Measurements from ENCODE around the gene DCST1.
A peak's percentile ranks its signal among the peaks of the same experiment; 100 is the strongest.

Gene DCST1

DNA sequence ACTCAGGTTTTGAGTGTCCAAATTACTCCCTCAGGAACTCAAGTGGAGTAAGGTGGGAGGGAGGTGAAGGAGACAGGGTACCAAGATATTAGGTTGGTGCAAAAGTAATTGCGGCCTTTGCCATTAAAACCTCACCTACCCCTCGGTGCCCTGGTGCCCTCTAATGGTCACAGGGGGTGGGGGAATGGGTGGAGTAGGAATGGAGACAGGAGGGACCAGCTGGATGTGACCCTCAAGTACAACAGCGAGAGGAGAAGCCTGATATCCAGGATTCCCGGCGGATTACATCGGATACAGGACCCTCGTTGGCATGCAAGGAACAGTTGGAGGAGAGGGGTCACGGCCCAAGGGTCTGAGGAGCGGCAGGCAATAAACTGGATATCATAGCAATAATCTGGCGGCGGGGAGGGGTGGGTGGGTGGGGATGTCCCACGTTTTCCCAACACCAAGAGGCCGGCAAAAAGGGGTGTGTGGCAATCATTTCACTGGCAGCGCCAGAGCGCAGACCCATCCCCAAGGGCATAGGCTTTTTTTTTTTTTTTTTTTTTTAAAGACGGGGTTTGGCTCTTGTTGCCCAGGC lies 35.3 kb upstream of the DCST1 start:
- DNase-seq, result no peak
- no peak for TF ChIP-seq GATA1 (IDR thresholded peaks at IDR 0.05; ENCODE audit: low read depth, low read length)
- no peak for TF ChIP-seq POLR2A (IDR thresholded peaks at IDR 0.05; ENCODE audit: low read length)

DNA sequence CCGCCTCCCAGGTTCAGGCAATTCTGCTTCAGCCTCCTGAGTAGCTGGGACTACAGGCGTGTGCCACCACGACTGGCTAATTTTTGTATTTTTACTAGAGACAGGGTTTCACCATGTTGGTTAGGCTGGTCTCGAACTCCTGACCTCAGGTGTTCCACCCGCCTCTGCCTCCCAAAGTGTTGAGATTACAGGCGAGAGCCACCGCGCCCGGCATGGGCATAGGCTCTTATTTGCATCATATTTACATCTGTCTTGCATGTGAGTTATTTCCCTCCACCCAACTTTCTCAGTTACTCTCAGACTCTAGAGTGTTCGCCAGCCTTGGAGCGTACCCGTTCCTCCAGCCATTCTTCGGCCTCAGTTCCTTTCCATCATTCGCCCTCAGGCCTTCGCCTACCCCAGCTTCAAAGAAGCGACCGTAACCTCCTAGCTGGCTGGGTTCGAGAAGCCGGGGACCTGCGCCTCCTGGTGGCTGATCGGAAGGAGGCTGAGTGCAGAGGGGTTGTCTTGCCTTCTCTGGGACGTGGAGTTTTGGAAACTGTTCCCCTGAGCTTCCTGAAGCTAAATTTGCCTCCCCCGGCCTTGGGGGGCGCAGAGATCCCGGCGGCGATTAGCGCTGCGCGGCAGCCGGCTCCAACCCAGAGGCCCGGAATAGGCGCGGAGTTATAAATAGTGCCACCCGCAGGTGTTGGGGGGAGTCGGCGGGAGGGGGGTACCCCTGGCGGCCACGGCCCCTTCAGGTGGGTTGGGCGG lies 34.6 kb upstream of the DCST1 start:
- peak; percentile 82 to 86 for DNase-seq

DNA sequence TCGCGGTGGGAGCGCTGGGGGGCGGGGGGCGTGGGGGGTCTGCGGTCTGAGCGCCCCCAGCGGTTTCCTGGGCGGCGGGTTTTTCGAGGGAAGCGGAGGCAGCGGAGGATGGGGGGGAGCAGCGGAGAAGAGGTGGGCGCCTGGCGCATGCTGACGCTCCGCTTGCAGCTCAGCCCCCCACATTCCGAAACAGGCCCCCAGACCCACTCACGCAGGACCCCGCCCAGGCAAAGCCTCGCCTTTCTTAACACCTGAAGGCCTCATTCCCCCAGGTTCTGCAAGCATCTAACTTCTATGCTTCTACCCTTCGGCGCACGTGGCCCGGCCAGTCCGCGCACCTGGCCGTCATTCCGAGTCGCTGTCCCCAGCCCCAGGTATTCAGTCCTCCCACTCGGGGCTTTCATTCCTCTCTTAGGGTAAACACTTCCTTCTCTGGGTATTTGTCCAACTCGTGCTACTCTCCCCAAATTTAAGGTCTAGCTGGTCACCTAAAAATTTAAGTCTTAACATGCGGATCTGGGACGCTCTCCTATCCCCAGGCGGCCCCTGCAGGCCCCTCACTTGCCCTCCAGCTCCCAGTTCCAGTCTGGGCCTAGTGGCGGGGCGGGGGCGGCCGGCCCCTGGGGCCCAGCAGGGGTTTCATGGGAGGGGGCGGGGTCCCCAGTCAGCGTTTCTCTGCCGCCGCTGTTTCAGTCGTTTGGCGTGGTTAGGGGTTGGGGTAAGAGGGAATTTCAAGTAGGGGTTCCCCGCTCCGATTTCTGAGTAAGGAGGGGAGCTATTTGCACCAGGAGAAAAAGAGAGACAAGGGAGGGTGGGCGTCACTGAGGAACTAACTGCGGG lies 33.8 kb upstream of the DCST1 start:
- TF ChIP-seq GATA1 (IDR thresholded peaks at IDR 0.05; ENCODE audit: low read depth, low read length) (no peak), POLR2A (IDR thresholded peaks at IDR 0.05; ENCODE audit: low read length) (no peak)
- peak; percentile 65 to 73 for DNase-seq

More for the DNA sequence above, 34.6 kb upstream of the DCST1 start:
- TF ChIP-seq POLR2A (IDR thresholded peaks at IDR 0.05; ENCODE audit: low read length) (no peak), GATA1 (IDR thresholded peaks at IDR 0.05; ENCODE audit: low read depth, low read length) (no peak)

DNA sequence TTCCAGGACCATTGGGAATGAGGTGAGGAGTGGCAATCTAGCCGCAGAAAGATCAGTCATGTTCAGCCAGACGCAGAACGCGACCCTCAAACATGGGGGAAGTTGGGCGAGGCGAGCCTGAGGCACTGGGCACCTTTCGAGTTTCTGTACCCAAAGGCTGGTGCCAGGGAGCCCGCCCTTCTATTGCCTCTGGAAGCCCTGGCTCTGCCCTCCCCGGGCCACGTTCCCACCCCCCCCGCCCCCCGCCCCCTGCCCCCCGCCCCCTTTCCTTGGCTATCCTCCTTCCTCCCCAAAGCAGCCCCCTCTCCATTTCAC lies 33.3 kb upstream of the DCST1 start:
- no peak for DNase-seq
- TF ChIP-seq POLR2A (IDR thresholded peaks at IDR 0.05; ENCODE audit: low read length) (no peak), GATA1 (IDR thresholded peaks at IDR 0.05; ENCODE audit: low read depth, low read length) (no peak)

DNA sequence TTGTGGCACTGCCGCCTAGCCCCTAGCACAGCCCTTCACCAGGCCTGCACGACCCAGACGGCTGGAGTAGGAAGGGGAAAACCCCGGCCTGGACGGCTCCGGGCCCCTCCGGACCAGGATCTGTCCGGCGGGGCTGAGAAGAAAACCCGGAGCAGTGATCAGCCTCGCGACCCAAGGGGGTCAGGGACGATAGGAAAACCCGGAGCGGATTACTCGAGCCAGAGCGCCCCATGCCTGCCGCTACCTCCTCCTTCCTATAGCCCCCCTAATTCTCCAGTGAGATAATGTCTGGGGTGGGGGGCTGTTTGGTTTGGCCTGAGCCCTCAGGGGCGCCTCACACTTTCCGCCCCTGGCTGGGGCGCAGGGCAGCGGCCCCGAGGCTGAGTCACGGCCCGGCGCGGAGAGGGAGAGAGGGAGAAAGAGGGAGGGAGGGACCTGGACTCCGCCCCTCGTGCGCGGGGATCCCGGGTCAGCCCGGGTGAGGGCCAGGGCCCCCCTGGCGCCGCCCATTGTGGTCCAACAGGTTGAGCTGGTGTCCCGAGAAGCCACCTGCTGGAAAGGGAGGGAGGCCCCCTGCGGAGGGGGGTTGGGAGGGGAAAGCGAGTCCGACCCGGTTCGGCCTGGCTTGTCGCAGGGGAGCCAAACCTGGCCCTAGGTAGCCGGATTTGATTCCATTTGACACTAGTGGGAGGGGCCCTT lies 32.7 kb upstream of the DCST1 start:
- TF ChIP-seq GATA1 (IDR thresholded peaks at IDR 0.05; ENCODE audit: low read depth, low read length), result no peak
- peak; percentile 68 for TF ChIP-seq POLR2A (IDR thresholded peaks at IDR 0.05; ENCODE audit: low read length)

DNA sequence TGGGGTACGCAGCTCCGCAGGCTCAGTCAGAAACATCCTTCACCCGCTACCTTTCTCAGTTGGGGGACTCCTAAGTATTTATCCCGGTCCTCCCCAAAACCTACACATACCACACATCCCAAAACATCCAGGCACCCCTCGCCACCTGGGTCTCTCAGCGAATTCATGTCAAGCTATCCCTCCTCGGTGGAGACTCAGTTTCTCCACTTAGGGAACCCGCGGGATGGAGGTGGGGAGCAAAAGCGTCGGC lies 32.3 kb upstream of the DCST1 start:
- TF ChIP-seq GATA1 (IDR thresholded peaks at IDR 0.05; ENCODE audit: low read depth, low read length) (no peak), POLR2A (IDR thresholded peaks at IDR 0.05; ENCODE audit: low read length) (no peak)
- no peak for DNase-seq

More for the DNA sequence above, 32.7 kb upstream of the DCST1 start:
- DNase-seq, result peak; percentile 89 to 91

DNA sequence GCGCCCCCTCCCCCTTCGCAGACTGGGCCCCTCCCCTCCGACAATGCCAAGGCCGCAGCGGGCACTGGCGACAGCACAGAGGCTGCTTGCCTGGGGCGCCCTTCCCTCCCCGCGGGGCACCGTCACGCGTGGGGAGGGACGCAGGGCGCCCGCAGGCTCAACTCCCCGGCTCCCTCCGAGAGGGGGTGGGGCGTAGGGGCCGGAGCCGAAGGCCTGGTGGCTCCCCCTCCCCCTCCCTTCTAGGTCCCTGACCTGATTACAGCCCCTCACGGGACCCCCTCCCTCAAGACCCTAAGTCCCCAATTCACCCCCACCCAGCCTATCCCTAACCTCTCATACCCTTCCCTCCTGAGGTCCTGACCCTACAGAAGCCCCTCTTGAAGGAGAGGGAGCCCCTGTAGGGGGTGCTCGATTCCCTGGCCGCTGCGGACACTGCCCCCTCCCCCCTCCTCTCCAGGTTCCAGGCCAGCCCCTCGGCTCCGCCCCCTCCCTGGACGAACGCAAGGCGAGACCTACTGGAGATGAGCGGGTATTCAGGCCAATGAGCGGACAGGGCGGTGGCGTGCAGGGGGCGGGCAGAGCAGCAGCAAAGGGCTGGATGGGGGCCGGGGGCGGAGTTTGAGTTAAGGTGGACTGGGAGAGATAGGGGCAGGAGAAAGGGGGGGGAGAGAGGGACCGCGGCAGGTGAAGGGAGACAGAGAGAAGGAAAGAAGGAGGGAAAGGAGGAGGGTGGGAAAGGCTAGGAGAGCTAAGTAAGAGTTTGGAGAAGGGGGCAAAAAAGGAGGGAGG lies 31.8 kb upstream of the DCST1 start:
- no peak for TF ChIP-seq GATA1 (IDR thresholded peaks at IDR 0.05; ENCODE audit: low read depth, low read length)
- no peak for TF ChIP-seq POLR2A (IDR thresholded peaks at IDR 0.05; ENCODE audit: low read length)
- peak; percentile 99 for DNase-seq

DNA sequence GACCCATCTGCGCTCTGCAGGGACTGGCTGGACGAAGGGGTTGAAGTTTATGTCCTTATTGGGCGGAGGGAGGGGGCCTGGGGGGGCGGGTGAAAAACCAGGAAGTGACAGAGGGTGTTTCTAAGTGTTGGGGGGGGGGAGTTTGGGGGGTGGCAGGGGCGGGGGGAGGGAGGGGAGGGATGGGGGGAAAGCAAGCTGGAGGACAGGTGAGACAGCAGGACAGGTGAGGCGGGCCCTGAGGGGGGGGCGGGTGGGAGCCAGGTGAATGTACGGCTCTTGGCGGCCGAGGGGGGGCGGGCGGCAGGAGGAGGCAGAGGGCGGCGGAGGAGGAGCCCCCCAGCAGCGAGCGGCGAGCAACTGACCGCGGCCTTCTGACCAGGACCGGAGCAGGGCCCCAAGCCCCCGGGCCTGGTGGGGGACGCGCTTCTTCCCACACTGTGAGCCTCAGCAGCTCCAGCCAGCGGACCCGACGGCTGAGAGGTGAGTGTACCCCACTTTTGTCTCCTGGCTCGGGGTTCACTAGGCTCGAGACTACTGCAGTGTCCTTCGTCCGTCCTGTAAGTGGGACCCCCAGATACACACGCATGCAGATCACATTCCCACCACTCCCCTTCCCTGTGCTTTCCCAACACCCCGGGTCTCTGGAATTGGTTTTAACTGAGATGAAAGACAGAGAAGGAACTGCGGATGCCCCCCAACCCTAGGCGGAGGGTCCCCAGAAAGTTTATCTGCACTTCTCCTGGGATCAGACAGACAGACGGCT lies 31.0 kb upstream of the DCST1 start, which contains the start of gene ZBTB7B:
TSS of gene ZBTB7B (plus strand) at position 339 of the 763 bp plus-strand sequence. CDS start 11,859 bp downstream, outside the sequence.
- peak; percentile 67 to 75 for DNase-seq
- no peak for TF ChIP-seq GATA1 (IDR thresholded peaks at IDR 0.05; ENCODE audit: low read depth, low read length)
- TF ChIP-seq POLR2A (IDR thresholded peaks at IDR 0.05; ENCODE audit: low read length), result peak; percentile 37

DNA sequence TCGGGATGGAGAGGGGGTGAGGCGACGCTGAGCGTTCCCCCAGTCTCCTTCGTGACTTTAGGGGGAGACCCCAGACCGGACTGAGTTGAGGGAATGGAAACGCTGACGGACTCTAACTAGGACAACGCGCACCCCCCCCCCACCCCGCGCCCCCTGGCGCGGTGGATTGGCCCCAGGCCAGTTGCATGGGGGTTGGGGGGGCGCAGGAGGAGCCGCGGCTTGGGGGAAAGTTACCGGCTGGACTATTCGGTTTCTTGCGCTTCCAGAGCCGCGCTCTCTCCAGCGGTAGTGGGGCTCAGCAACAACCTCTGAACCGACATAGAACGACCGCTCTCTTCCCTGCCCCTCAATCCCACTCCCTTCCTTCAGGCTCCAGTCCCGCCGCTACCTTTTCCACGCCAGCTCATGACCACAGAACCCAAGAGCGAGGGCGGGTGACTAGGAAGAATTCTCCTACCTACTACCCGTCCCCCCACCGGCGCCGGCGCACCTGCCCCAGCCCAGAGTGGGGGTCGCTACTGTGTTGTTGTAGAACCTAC lies 30.3 kb upstream of the DCST1 start:
- TF ChIP-seq GATA1 (IDR thresholded peaks at IDR 0.05; ENCODE audit: low read depth, low read length) (no peak), POLR2A (IDR thresholded peaks at IDR 0.05; ENCODE audit: low read length) (peak; percentile 30)
- DNase-seq, result peak; percentile 49 to 67

DNA sequence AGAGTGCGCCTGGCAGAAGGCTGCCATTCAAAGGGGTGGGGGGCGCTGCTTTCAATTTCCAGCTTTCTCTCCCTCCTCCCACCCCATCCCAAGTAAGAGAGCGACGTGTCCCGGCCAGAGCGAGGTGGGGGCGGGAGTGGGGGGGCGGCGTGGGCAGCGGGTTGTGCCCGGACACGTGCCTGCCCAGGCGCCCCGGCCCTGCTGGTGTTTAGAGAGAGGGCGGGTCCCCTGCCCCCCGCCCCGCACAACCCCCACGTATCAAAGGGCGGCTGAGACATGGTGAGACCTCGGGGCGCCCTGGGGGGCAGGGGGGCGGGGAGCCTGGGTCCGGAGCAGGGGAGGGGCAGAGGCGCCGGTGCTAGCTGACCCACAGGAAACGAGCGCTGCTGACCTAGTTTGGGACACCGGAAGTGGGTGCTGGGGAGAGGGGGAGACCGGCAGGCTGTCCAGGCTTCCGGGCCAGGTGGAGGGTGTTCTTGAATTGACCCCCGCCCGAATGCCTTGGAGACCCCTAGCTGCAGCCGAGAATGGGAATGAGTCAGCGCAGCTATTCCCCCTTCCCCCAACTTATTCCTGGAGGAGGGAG lies 29.8 kb upstream of the DCST1 start:
- no peak for TF ChIP-seq POLR2A (IDR thresholded peaks at IDR 0.05; ENCODE audit: low read length)
- TF ChIP-seq GATA1 (IDR thresholded peaks at IDR 0.05; ENCODE audit: low read depth, low read length), result no peak
- peak; percentile 47 to 67 for DNase-seq

DNA sequence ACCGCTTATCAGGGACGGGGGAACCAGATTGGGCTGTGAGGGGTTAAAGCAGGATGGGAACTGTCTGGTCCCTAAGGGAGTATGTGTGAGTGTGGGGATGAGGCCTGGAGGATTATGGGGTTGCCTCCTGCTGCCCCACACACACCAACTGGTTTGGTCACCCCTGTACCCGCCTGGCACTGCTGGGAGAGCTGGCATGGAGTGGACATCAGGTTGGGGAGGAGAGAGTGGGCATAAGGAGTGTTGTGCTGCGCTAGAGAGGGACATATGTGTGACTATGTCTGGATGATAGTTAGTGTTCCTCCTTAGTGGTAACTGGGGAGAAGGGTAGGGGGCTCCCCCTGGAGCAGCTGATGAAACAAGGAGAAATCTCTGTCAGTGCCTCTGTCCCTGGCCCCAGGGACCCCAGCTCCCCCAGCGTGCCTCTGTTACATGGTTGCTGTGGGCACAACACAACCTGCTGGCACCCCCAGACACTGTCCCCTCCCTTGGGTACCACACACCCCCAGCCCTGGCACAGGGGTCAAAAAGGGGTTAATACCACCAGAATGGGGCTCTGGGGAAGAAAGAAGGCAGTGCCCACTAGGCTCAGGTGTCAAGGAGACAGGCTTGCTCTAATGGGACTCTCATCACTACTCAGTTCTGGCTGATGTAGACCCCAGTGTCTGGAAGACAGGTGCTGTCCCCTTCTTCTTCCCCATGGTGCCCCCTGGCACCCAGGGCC lies 29.1 kb upstream of the DCST1 start:
- TF ChIP-seq POLR2A (IDR thresholded peaks at IDR 0.05; ENCODE audit: low read length) (no peak), GATA1 (IDR thresholded peaks at IDR 0.05; ENCODE audit: low read depth, low read length) (no peak)
- peak in 1 of 2 experiments; percentile 65 for DNase-seq

All from erythroblast (primary cell).